ENCODE results near the gene ARV1. TPM values are rescaled to one million over a fixed set of nuclear protein-coding genes. Genes with fewer than 3 reads are reported as not detected.

ARV1 gene
- total RNA-seq, 1 experiment from 2014 or later: 4.0 TPM

DNA sequence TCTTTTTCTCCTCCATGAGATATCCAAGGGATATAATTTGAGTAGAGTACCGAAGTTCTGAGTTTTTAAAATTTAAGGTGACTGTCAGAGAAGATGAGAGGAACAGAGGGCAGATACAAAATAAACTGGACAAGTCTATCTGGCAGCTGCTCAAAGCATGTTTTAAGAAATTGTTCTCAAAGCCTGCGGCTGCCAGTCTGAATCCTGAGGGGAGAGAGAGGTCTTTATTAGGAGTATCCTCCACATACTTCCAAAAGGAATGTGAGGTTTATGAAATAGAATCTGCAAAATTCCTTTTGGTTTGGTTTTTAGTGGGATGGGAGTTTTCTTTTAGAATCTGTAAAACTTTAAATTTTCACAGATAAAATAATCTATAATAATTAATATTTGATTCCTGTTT, 41.5 kb upstream of the ARV1 start:
- Histone ChIP-seq H2AFZ (ENCODE audit: low read depth, low read length, poor library complexity, severe bottlenecking) (no peak overlapping the region), H3K9me3 (ENCODE audit: control insufficient read depth in 1 of 2, insufficient read depth in 1 of 2, low read depth in 1 of 2, low read length in 2 of 2) (no peaks in the 10 kb centered on the region), H3K9ac (ENCODE audit: low read length) (no peak overlapping the region), H3K27ac (ENCODE audit: low read depth, low read length) (no peak overlapping the region), H3K79me2 (ENCODE audit: insufficient read depth, low read length) (no peaks in the 10 kb centered on the region), H3K27me3 (ENCODE audit: insufficient read depth, low read length) (no peaks in the 10 kb centered on the region), H3K4me3 (replicated peaks in 1 of 2; ENCODE audit: low read depth in 1 of 2, low read length in 2 of 2) (no peak overlapping the region), H3K36me3 (ENCODE audit: control insufficient read depth in 1 of 2, insufficient read depth in 2 of 2, low read length in 2 of 2) (no peaks in the 10 kb centered on the region), H4K20me1 (ENCODE audit: insufficient read depth) (no peaks in the 10 kb centered on the region), H3K4me1 (ENCODE audit: control insufficient read depth in 1 of 2, insufficient read depth in 2 of 2, low read length in 2 of 2) (0 out of 4 replicates have a peak, but pooled peaks cover 0 to 3% of the 10 kb centered on the region in 2 experiments), H3K4me2 (ENCODE audit: low read length) (no peak overlapping the region), H3K9me2 (ENCODE audit: insufficient read depth) (no peaks in the 10 kb centered on the region)
- ATAC-seq (no peak), DNase-seq (ENCODE audit: low read depth, low spot score) (no peak)
- intact Hi-C loops (cut with micrococcal nuclease): no loop called here
- ChIA-PET CTCF (no interaction called here), RAD21 (ENCODE audit: low non-redundant PET in 1 of 2, low total read pairs in 2 of 2, uncharacterized antibody in 2 of 2, unreplicated experiment in 2 of 2) (no interaction called here), POLR2A (no interaction called here)
- no TSS peak for BruUV-seq (replicated peaks)
- TF ChIP-seq EZH2phosphoT487 (IDR thresholded peaks at IDR 0.05; ENCODE audit: borderline replicate concordance) (no peak), POLR2AphosphoS5 (IDR thresholded peaks at IDR 0.05; ENCODE audit: low read depth, low read length) (no peak), SRF (IDR thresholded peaks at IDR 0.05; ENCODE audit: low read depth) (no peak), ZNF274 (IDR thresholded peaks at IDR 0.05; ENCODE audit: low read depth, low read length) (no peak), FOSL1 (IDR thresholded peaks at IDR 0.05; ENCODE audit: low read depth) (no peak), EGR1 (IDR thresholded peaks at IDR 0.05; ENCODE audit: low read depth) (no peak)
- TF ChIP-seq, protein P1, sequence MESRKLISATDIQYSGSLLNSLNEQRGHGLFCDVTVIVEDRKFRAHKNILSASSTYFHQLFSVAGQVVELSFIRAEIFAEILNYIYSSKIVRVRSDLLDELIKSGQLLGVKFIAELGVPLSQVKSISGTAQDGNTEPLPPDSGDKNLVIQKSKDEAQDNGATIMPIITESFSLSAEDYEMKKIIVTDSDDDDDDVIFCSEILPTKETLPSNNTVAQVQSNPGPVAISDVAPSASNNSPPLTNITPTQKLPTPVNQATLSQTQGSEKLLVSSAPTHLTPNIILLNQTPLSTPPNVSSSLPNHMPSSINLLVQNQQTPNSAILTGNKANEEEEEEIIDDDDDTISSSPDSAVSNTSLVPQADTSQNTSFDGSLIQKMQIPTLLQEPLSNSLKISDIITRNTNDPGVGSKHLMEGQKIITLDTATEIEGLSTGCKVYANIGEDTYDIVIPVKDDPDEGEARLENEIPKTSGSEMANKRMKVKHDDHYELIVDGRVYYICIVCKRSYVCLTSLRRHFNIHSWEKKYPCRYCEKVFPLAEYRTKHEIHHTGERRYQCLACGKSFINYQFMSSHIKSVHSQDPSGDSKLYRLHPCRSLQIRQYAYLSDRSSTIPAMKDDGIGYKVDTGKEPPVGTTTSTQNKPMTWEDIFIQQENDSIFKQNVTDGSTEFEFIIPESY (IDR thresholded peaks at IDR 0.05; ENCODE audit: extremely low read depth, insufficient replicate concordance, low read length): no peak

DNA sequence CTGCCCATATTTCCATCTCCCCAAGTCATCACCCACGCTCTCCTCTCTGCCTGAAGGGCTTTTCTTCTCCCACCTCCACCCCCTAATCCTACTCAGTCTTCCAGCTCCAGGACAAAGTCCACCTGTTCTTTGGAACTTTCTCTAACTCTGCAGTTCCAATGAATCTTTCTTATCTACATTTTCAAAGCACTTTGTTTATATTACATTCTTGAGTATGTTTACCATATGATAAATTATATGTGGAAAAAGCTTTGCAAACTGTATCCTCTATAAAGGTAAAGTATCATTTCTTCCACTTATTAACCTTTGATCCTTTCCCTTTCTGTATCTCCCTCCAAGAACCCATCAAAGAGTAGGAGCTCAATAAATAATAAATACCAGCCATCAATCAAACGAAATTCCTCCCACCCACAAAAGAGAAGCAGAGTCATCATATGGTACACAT, 39.9 kb upstream of the ARV1 start:
- no peak overlapping the region for H2AFZ ChIP-seq (ENCODE audit: low read depth, low read length, poor library complexity, severe bottlenecking)
- TF ChIP-seq, protein P1 (IDR thresholded peaks at IDR 0.05; ENCODE audit: extremely low read depth, insufficient replicate concordance, low read length): no peak
- TF ChIP-seq YY1 (IDR thresholded peaks at IDR 0.05; ENCODE audit: extremely low read depth, insufficient replicate concordance, low read depth, low read length): no peak
- TF ChIP-seq, protein P2, sequence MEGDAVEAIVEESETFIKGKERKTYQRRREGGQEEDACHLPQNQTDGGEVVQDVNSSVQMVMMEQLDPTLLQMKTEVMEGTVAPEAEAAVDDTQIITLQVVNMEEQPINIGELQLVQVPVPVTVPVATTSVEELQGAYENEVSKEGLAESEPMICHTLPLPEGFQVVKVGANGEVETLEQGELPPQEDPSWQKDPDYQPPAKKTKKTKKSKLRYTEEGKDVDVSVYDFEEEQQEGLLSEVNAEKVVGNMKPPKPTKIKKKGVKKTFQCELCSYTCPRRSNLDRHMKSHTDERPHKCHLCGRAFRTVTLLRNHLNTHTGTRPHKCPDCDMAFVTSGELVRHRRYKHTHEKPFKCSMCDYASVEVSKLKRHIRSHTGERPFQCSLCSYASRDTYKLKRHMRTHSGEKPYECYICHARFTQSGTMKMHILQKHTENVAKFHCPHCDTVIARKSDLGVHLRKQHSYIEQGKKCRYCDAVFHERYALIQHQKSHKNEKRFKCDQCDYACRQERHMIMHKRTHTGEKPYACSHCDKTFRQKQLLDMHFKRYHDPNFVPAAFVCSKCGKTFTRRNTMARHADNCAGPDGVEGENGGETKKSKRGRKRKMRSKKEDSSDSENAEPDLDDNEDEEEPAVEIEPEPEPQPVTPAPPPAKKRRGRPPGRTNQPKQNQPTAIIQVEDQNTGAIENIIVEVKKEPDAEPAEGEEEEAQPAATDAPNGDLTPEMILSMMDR (IDR thresholded peaks at IDR 0.05 in 2 of 3, conservative IDR thresholded peaks at IDR 0.05 in 1 of 3; ENCODE audit: borderline replicate concordance in 1 of 3, insufficient read depth in 1 of 3, low read depth in 2 of 3, low read length in 2 of 3): no peak
- no peak for TF ChIP-seq RAD21 (IDR thresholded peaks at IDR 0.05; ENCODE audit: low read depth)
- TF ChIP-seq CBX3 (IDR thresholded peaks at IDR 0.05; ENCODE audit: low read depth): no peak
- TF ChIP-seq ELF1 (IDR thresholded peaks at IDR 0.05; ENCODE audit: borderline replicate concordance, low read depth): no peak
- TF ChIP-seq ZNF274 (IDR thresholded peaks at IDR 0.05; ENCODE audit: low read depth, low read length): no peak
- TF ChIP-seq SP1 (IDR thresholded peaks at IDR 0.05; ENCODE audit: low read depth): no peak
- TF ChIP-seq SIN3A (IDR thresholded peaks at IDR 0.05; ENCODE audit: low read depth): no peak
- TF ChIP-seq SRF (IDR thresholded peaks at IDR 0.05; ENCODE audit: low read depth): no peak

More for the DNA sequence above, 39.9 kb upstream of the ARV1 start:
- H3K36me3 ChIP-seq (ENCODE audit: control insufficient read depth in 1 of 2, insufficient read depth in 2 of 2, low read length in 2 of 2): no peaks in the 10 kb centered on the region
- ATAC-seq (no peak), DNase-seq (ENCODE audit: low read depth, low spot score) (no peak)
- H3K27me3 ChIP-seq (ENCODE audit: insufficient read depth, low read length): no peaks in the 10 kb centered on the region
- H3K9me3 ChIP-seq (ENCODE audit: control insufficient read depth in 1 of 2, insufficient read depth in 1 of 2, low read depth in 1 of 2, low read length in 2 of 2): no peaks in the 10 kb centered on the region
- no peak overlapping the region for H3K4me2 ChIP-seq (ENCODE audit: low read length)
- intact Hi-C loops (cut with micrococcal nuclease): no loop called here
- no peak overlapping the region for H3K9ac ChIP-seq (ENCODE audit: low read length)
- H4K20me1 ChIP-seq (ENCODE audit: insufficient read depth): no peaks in the 10 kb centered on the region
- no peak overlapping the region for H3K27ac ChIP-seq (ENCODE audit: low read depth, low read length)
- no peaks in the 10 kb centered on the region for H3K9me2 ChIP-seq (ENCODE audit: insufficient read depth)
- H3K79me2 ChIP-seq (ENCODE audit: insufficient read depth, low read length): no peaks in the 10 kb centered on the region
- H3K4me1 ChIP-seq (ENCODE audit: control insufficient read depth in 1 of 2, insufficient read depth in 2 of 2, low read length in 2 of 2): 0 out of 4 replicates have a peak, but pooled peaks cover 0 to 3% of the 10 kb centered on the region in 2 experiments
- BruUV-seq (replicated peaks): no TSS peak
- ChIA-PET RAD21 (ENCODE audit: low non-redundant PET in 1 of 2, low total read pairs in 2 of 2, uncharacterized antibody in 2 of 2, unreplicated experiment in 2 of 2) (no interaction called here), CTCF (no interaction called here), POLR2A (no interaction called here)
- H3K4me3 ChIP-seq (replicated peaks in 1 of 2; ENCODE audit: low read depth in 1 of 2, low read length in 2 of 2): no peak overlapping the region

All from HCT116 (cell line).